ENCODE data around the gene CA9.

The CA9 gene

GRCh38 chr9:35675732-35676392 is 2.1 kb downstream of the CA9 start:
- DNase-seq: peak; percentile 93

DNA sequence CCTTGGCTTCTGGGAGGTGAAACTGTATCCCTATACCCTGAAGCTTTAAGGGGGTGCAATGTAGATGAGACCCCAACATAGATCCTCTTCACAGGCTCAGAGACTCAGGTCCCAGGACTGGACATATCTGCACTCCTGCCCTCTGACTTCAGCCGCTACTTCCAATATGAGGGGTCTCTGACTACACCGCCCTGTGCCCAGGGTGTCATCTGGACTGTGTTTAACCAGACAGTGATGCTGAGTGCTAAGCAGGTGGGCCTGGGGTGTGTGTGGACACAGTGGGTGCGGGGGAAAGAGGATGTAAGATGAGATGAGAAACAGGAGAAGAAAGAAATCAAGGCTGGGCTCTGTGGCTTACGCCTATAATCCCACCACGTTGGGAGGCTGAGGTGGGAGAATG is 5.4 kb downstream of the CA9 start:
- DNase-seq: no peak

GRCh38 chr9:35679766-35680330 is 6.1 kb downstream of the CA9 start:
- DNase-seq: no peak

- no peak for DNase-seq
Observed at GRCh38 chr9:35680331-35681105, 6.8 kb downstream of the CA9 start.

DNA sequence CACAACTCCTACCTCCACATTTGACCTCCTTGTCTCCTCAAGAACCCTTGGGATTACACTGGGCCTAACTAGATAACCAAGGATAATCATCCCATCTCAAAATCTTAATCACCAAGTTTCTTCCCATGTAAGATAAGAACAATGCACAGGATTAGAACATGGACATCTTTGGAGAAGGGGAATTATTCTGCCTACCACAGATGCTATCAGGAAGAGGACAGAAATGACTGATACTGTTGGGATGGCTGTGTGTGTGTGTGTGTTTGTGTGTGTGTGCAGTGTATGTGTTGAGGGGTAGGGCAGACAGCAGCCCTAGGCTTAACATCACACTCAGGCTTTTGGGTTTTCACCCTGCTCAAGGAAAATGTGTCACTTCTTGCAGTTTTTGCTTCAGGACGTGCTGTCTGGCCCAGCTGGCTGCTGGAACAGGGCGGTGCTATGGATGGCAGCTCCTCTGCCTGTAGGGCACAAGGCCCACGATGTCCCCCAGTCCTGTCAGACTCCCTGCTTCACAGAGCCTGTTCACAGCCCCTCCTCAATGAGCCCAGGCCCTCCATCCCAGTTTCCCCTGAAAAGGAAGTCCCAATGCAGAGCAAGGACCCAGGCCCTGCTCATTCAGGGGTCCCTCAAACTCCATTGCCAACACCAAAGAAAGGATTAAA is 7.7 kb downstream of the CA9 start:
- no peak for DNase-seq

- no peak for DNase-seq
Observed at GRCh38 chr9:35682051-35682450, 8.3 kb downstream of the CA9 start.

DNA sequence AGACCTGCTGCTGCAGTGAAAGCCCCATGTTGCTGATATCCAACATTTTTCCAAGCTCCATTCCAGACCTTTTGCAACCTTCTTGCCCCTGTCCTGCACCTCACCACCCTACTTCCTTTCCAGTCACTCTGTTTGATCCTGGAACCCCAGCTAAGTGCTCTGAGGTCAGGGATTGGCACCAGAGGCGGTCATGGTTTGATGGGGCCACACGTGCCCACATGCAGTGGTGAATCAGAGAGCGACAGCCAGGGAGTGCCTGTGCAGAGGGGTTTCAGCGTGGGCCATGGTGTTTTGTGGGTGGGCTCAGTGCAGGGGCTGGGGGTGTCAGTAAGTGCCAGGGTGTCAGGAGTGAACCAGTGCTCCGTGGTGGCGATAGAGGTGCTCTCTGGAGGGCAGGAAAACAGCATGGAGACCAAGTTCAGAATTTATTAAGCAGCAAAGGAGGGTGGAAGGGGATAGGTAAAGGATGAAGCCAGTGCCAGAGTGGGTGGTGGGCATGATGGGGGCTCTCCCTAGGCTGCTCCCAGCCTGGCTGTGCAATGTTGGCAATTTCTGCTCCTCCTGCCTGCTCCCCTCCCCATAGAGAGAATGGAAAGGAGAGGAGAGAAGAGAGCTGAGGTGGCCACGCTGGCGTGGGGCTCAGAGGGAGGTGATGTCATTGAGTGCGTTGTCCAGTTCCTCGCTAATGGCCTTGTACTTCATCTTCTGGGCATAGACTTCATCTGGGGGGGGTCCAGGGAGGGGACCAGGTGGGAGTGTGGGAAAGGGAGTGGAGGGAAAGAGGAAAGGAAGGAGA is 9.0 kb downstream of the CA9 start:
- DNase-seq: no peak

GRCh38 chr9:35683323-35683722 is 9.6 kb downstream of the CA9 start:
- no peak for DNase-seq

DNA sequence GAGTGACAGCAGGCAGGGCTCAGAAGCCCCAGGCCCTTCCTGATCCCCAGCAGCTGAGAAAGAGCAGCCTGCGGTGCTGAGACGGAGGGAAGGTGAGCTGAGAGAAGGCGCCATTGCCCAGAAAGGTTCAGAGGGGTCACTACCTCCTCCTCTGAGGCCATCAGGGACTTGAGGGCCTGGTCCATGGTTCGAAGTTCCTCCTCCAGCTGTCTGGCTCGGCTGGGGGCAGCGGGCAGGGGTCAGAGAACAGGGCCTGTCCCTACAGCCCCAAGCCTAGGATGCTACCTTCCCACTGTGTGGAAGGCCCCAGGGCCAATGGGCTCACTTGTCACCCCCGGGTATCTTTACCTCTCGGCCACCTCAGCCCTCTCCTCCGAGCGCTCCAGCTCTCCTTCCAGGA is 11.2 kb downstream of the CA9 start:
- DNase-seq: no peak

DNA sequence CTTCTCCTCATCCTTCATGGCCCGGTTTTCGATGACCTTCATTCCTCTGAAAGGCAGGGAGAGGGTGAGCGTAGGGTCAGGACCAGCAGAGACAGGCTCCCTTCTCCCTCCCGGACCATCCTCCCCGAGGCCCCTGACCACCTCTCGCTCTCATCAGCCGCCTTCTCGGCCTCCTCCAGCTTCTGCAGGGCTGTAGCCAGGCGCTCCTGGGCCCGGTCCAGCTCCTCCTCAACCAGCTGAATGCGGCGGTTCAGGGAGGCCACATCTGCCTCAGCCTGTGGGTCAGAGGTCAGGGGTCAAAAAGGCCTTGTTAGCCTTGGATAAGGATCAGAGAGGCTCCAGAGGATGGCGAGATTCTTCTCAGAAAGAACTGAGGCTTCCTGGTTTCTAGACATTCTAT is 11.8 kb downstream of the CA9 start:
- no peak for DNase-seq

DNA sequence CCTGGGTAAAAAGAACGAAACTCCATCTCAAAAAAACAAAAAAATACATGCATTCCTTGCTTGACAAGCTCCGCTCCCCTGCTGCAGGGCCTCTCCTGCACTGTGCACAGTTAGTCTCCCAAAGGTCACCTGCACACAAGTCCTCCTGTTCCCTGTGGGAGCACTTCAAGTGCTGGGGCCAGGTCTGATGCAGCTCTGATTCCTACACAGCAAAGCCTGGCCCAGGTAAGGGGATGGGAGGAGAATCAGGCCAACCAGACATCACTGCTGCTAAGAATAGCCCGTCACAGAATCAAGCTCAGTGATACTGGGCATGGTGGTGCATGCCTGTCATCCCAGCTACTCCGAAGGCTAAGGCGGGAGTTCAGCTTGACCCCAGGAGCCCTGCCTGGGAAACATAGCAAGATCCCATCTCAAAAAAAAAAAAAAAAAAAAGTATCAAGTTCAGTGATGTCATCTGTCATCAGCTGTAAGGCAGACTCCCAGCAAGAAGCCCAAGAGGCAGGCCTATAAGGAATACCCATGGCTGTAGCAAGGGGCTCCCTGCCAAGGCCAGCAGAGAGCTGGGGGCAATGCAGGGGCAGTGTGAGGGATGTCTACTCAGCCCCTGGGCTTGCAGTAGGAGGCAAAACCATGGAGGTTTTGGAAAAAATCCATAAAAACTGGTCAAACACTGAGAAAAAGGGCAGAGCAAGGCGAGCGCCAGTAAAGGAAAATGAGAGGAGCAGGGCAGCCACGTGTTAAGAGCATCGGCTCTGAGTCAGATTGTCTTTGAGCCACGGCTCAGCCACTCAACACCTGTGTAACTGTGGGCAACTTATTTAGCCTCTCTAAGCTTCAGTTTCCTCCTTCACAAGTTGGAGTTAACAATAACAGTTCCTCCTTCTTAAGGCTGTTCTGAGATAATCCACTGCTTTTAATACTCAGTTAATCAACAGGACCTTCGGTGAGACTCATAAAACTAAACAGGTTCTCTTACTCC is 12.8 kb downstream of the CA9 start:
- DNase-seq: peak; percentile 35

DNA sequence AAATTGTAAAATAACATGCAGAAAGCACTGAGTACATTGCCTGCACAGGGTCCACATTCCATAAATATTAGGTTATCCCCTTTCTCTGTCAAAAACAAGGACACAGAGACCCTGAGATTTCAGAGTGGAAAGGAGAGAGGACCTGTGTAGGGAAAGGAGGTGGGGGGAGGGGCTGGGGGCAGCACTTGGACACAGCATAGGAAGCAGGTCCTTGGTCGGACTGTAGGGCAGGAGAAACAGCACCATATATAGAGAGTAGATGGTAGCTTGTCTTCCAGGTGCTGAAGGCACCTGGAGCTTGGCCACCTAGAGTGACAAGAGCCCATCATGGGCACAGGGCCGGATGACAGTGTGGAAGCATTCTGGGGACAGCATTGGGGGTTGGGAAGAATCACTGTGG is 13.6 kb downstream of the CA9 start:
- no peak for DNase-seq

GRCh38 chr9:35687972-35688557 is 14.3 kb downstream of the CA9 start:
- no peak for DNase-seq

DNA sequence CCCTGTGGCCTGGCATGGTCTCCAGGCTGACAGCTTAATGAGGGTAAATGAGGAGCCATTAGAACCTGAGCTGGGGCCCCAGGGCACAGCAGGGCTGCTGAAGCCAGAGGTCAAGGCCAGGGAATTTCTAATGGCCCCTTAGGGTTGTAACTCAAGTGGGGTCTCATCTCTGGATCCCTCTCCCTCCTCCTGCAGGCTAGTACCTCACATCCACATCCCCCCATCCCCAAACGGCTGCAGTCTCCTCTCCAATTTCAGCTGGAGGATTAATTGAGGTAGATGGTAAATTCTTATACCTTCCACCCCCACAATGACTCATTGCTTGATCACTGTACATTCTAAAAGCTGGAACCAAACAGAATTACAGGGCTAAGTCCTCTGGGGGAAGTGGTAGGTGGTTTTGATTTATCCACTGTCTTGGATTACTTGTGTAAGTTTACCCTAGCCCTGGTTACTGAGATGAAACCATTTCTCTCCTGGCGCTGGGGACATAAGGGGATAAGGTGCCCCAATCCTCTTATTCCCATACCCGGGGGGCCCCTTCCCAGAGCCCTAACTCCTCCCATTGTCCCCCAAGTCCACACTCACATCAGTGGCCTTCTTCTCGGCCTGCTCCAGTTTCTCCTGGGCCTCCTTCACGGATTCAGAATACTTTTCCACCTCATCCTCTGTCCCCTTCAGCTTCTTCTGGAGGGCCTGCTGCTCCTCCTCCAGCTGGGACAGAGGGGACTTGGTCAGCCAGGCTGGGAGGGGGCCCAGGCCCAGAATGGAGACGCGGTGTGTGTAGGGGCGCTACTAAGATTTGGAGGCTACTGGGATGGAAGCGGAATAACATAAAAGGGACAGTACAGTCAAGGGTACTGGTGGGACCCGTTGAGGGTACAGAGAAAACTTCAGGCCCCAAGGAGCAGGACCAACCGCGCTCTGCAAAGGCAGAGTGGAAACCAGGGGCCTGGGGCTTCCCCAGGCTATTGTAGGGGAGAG is 15.1 kb downstream of the CA9 start:
- DNase-seq: peak; percentile 38

DNA sequence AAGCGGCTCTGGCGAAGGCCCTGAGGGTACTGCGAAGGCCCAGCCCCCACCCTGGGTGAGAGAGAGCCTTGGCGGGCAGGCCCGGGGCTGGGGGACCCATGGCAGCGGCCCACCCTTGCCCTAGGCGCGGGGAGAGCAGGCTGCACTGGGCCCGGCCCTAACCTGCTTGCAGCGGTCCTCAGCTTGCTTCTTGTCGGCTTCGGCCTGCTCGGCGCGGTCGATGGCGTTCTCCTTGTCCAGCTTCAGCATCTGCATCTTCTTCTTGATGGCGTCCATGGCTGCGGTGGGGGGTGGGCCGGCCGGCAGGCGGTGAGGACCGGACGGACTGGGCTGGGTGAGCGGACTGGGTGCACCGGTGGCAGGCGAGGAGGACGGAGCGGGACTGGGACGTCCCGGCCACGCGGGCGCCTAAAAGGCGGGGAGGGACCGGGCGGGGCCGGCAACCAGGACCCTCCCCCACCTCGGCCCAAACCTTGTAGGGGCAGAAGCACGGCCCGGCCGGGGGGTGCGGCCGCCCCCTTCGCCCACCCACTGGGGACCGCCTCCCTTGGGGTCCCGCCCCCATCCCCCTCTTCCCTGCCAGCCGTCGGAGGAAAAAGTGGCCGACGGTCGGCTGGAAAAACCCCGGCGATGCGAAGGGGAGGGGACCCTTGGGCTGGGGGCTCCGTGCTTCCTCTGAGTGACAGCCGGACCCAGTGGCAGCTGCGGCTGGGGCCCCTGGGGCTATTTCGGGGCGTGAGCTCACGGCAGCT is 16.0 kb downstream of the CA9 start, which contains the start of gene TPM2:
TSS of gene TPM2 (minus strand) at position 384 of the 752 bp plus-strand sequence. CDS start at position 276, 108 bp downstream.
- DNase-seq: peak; percentile 72

GRCh38 chr9:35690294-35690613 is 16.5 kb downstream of the CA9 start:
- DNase-seq: no peak

DNA sequence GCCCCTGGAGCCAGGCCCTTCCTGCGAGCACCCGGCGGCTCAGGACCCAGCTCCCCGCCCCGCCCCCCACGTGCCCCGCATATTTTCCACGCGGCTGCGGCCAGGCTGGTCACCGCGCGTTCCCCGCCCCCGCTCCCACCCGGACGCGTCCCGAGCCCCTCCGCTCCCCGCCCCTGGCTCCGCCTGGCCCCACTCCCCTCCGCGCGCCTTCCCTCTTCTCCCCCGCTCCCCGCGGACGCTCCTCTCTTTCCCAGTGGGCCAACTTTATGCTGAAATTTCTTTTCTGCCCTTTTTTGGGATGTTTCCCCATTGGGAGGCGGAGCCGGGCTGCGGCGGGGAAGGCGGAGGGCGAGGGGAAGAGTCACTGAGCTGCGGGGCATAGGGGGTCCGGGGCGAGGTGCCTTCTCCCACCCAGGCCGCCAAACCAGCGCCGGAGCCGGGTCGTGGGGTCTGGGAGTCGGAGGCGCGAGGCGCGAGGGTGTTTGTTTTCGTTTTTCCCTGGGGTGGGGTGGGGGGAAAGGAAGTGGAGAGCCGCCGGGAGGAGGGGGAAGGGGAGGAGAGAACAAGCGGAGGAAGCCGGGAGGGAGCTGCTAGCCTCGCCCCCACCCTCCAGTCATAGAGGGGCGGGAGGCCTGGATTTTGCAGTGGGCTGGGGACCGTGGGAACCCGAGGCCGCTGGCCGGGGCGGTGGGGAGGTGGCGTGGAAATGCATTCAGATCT is 17.0 kb downstream of the CA9 start:
- DNase-seq: peak; percentile 78

DNA sequence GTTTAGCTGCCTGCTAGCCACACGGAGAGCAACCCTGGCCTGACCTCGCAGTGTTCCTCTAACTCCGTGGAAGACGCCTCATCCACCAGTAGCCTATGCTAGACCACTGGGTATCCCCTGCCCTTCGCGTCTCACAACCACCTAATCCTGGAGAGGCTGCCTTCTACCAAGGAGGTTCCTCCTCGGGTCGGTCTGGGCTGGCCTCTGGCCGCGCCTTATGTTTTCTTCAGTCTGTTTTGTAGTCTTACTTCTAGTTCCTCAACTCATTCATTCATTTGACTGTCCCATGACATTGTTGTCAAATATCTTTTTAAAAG is 17.6 kb downstream of the CA9 start:
- no peak for DNase-seq
